Dermis microvascular lymphatic vessel endothelial cell (primary cell): ENCODE measurements around the gene BPHL. TPM values are rescaled to one million over a fixed set of nuclear protein-coding genes. Genes with fewer than 3 reads are reported as not detected.
A peak's percentile ranks its signal among the peaks of the same experiment; 100 is the strongest.
"Not testable (repeated sequence)": the region's sequence is repeated elsewhere in the genome, so short reads cannot be mapped to it uniquely, and the experiment has no call there.

ENCODE experiments used
- DNase-seq, 2 donors: peaks; one replicate each; pipeline versions ENCODE4 v3.0.0 to v3.0.0-alpha.2; 2010; ENCODE audit warnings: low read depth in 2 of 2
- total RNA-seq: library from RNA; depleted of rRNA; stranded (reverse); fragments of >200 nt; gene quantifications from 2 replicates; pipeline ENCODE4 v1.2.1, GENCODE V29; 2014

Gene BPHL
- total RNA-seq, 1 donor from 2014 or later: 10.0 TPM

- peak in 1 of 2 donors; percentile 51 for DNase-seq
Measured at GRCh38 chr6:3156184-3157130, 37.9 kb downstream of the BPHL start.

- peak; percentile 44 to 86 for DNase-seq
Measured at GRCh38 chr6:3157131-3157933, 38.8 kb downstream of the BPHL start, which contains the start of gene TUBB2A. TUBB2A (minus strand) TSS chr6:3157544; CDS start chr6:3157463, 81 bp downstream.

- peak in 1 of 2 donors; percentile 59 for DNase-seq
Measured at GRCh38 chr6:3159805-3160781, 41.6 kb downstream of the BPHL start.

GRCh38 chr6:3162067-3162497 lies 43.6 kb downstream of the BPHL start:
- no peak for DNase-seq

DNA sequence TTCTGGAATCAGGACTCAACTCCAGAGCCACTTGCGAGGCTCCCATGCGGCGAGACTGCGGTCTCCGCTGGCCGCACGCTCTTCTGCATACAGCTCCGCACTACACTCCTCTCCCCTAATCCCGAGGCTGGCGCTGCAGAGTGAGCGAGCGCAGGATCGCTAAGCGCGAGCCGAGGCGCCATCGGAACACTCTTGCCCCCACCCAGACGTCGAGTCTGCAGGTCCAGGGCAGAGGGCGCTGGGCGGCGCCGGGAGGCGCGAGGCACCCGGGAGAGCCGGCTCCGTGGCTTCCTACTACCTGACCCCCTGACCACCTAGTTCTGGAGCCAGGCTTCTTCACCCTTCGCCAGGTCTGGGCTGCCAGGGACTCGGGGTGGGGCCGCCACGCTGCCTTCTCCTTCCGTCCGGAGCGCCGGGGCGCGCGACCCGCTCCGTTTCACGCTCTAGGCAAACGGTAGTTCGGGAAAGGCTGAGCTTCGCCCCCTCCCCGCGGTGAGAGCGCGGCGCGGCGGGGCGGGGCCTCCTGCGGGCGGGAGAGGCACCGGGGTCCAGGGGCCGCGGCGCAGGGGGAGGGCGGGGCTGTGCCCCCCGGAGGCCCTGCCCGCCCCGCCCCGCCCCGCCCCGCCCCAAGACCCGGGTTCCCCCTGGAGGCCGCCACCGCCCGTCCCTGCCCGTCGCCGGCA lies 44.2 kb downstream of the BPHL start:
- peak in 1 of 2 donors; percentile 70 for DNase-seq

DNA sequence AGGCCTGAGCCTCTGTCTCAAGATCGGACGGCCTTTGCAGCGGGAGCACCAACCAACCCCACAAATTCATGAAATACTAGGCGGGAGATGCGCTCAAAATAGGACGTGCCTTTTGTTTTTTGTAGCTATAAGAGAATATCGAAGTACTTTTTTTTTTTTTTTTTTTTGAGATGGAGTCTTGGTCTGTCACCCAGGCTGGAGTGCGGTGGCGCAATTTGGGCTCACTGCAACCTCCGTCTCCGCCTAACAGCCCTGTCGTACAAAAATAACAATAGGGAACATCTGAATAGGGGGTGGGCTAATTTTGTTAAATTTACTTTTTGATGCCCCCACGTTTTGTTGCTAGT lies 44.7 kb downstream of the BPHL start:
- DNase-seq: no peak

DNA sequence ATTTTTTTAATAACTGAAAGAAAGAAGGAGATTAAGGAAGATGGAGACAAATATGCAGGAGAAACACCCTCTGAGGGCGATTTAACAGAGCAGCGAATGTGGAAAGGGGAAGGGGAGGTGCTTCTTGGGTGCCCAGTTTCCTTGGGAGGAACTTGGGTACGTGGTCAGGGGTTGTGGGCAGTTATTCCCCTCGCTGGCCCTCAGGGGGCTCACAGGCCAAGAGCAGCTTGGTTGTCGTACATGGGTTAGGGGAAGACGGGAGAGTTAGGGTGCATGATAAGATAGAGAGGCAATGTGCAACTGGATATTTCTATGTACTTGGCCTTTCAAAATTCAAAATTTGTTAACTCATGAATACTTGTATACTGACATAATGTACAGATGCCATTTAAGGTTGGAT lies 45.9 kb downstream of the BPHL start:
- DNase-seq: no peak

DNA sequence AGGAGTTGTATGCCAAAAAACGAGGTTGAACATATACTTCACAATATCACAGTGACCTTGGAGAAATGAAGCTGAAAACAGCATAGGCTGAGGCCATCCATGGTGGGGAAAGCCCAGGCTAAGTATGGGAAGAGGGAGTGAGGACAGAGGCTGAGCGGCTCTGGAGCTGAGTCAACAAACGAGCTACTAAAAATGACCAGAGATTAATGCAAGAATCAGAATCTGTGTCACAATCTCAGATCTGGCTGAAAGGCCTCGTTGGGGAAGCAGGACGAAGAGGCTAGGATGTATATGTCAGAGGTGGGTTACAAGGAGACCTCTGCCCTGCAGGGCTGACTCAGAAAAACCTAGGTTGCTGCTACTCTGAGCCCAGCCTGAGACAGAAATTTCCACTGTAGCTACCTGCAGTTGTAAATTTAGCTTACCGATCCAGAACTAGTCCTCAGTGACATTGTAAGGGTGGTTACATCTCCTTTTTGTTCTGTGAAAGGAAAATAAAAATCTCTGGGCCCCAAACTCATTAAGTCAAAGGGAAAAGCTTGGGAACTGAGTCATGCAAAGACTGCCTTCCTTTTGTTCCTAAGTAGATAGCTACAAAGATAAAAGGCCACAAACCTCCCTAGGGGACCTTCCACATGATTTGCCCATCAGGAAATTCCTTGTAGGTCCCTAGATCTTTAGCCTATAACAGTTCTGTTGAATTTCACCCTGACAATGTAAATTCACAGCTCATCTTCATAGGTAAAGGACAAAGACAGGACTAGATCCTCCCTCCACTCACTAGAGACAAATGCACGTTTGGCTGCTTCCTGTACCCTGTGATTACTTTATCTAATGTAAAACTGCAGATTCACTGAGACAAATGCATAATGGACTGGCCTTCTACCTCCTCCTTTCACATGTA lies 47.4 kb downstream of the BPHL start:
- DNase-seq: peak in 1 of 2 donors; percentile 59

GRCh38 chr6:3166535-3167225 lies 48.2 kb downstream of the BPHL start:
- not testable (repeated sequence) for DNase-seq

- not testable (repeated sequence) for DNase-seq
Measured at GRCh38 chr6:3168046-3168445, 49.5 kb downstream of the BPHL start.

DNA sequence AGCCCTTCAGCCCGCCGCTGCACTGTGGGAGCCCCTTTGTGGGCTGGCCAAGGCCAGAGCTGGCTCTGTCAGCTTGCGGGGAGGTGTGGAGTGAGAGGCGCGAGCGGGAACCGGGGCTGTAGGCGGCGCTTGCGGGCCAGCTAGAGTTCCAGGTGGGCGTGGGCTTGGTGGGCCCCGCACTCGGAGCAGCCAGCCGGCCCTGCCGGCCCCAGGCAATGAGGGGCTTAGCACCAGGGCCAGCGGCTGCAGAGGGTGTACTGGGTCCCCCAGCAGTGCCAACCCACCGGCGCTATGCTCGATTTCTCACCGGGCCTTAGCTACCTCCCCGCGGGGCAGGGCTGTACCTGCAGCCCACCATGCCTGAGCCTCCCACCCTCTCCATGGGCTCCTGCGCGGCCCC lies 52.2 kb downstream of the BPHL start:
- DNase-seq: not testable (repeated sequence)

- DNase-seq: not testable (repeated sequence)
Measured at GRCh38 chr6:3171313-3172175, 53.0 kb downstream of the BPHL start.

DNA sequence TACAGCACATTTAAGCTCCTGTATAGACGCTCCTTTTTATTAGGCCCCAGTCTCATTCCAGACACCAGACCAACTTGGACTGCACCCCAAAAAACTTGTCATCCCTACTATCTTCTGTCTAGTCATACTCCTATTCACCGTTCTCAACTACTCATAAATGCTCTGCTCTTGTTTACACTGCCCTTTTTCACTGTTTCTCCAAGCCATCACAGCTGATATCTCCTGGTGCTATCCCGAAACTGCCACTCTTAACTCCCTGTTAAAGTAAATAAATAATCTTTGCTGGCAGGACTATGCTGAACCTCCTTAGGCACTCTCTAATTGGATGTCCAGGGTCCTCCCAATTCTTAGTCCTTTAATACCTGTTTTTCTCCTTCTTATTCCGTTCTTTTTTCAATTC lies 54.3 kb downstream of the BPHL start:
- DNase-seq: not testable (repeated sequence)

- DNase-seq: not testable (repeated sequence)
Measured at GRCh38 chr6:3173636-3174089, 55.2 kb downstream of the BPHL start.

- no peak for DNase-seq
Measured at GRCh38 chr6:3175715-3176402, 57.3 kb downstream of the BPHL start.

DNA sequence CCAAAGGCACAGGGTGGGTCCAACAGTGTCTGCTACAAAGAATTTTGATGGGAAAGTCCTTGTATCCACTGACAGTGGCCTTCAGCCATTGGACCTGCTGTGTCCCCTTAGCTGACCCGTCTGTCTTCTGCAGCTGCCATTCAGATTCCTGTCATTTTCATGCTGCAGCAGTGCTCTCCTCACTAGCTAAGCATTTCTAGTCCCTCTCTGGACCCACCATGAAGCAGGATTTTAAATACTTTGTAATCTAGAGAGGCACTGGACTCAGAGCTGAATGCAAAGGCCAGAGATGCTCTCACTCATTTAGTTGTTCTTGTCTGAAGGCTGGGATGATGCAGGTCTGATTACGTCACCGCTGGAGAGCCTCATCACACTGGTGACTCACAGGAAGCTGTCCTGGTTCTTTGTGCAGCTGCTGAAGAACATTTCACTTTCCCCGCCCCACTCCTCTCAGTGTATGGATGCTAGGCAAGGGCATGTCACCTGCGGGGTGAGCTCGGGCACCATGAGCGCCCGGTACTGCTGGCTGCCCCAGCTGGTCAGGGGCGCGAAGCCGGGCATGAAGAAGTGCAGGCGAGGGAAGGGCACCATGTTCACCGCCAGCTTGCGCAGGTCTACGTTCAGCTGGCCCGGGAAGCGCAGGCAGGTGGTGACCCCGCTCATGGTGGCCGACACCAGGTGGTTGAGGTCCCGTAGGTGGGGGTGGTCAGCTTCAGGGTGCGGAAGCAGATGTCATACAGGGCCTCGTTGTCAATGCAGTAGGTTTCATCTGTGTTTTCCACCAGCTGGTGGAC lies 58.2 kb downstream of the BPHL start:
- peak; percentile 67 to 87 for DNase-seq
